Fibroblast of mammary gland (primary cell): ENCODE results near the gene EFNB3.

Experiments used
- DNase-seq: peaks from one replicate; pipeline ENCODE4 v3.0.0-alpha.2; 2010; ENCODE audit warnings: low read depth
- H3K4me3 ChIP-seq: 2 replicates; pipeline ENCODE4 v1.5.1; 2011; ENCODE audit warnings: low read depth, mild to moderate bottlenecking, low read length, moderate library complexity; ENCODE audit not compliant: control insufficient read depth
- CTCF ChIP-seq: conservative IDR thresholded peaks from 2 replicates; pipeline ENCODE4 v1.5.1; 2011; ENCODE audit warnings: low read depth, low read length, inconsistent platforms; ENCODE audit not compliant: control insufficient read depth, insufficient read depth

EFNB3 gene

GRCh38 chr17:7707858-7708750, 3.1 kb downstream of the EFNB3 start:
- no peak overlapping the region for H3K4me3 ChIP-seq
- DNase-seq: no peak
- TF ChIP-seq CTCF: no peak

GRCh38 chr17:7709031-7709430, 4.0 kb downstream of the EFNB3 start:
- no peak for TF ChIP-seq CTCF
- no peak overlapping the region for H3K4me3 ChIP-seq
- no peak for DNase-seq

- no peak overlapping the region for H3K4me3 ChIP-seq
- no peak for TF ChIP-seq CTCF
- no peak for DNase-seq
Measured at GRCh38 chr17:7710301-7710700, 5.3 kb downstream of the EFNB3 start.

GRCh38 chr17:7711051-7711755, 6.2 kb downstream of the EFNB3 start:
- peak; percentile 22 for TF ChIP-seq CTCF
- no peak for DNase-seq
- H3K4me3 ChIP-seq: no peak overlapping the region

- no peak overlapping the region for H3K4me3 ChIP-seq
- TF ChIP-seq CTCF: no peak
- no peak for DNase-seq
Measured at GRCh38 chr17:7712111-7712771, 7.2 kb downstream of the EFNB3 start.

GRCh38 chr17:7713782-7714181, 8.8 kb downstream of the EFNB3 start:
- H3K4me3 ChIP-seq: no peak overlapping the region
- TF ChIP-seq CTCF: no peak
- no peak for DNase-seq
